Left lung (tissue), 14 donors: Measurements from ENCODE around the gene STOML1. TPM values are rescaled to one million over a fixed set of nuclear protein-coding genes. Genes with fewer than 3 reads are reported as not detected.
A peak's percentile ranks its signal among the peaks of the same experiment; 100 is the strongest.

Experiments
- ATAC-seq: fragments of 200-7000 bp; cut with Tn5 transposase; one replicate; pipeline ENCODE4 v1.9.1; 2020; ENCODE audit warnings: moderate library complexity
- DNase-seq, 4 donors: peaks; one replicate each; pipeline ENCODE4 v3.0.0-alpha.2; 2013 to 2020
- H3K27ac ChIP-seq, 2 donors: fragments of 200-600 bp; sonication (generic) in 1 of 2; one replicate each; pipeline versions ENCODE4 v1.5.0 to v1.8.0; 2020 to 2021
- H3K27me3 ChIP-seq, 2 donors: fragments of 200-600 bp; sonication (generic) in 1 of 2; one replicate each; pipeline versions ENCODE4 v1.5.0 to v1.8.0; 2020 to 2021
- H3K36me3 ChIP-seq, 2 donors: fragments of 200-600 bp; sonication (generic) in 1 of 2; one replicate each; pipeline versions ENCODE4 v1.5.0 to v1.8.0; 2020 to 2021
- H3K4me1 ChIP-seq, 2 donors: fragments of 200-600 bp; one replicate each; pipeline ENCODE4 v1.8.0; 2021
- H3K4me3 ChIP-seq, 2 donors: fragments of 200-600 bp; sonication (generic) in 1 of 2; one replicate each; pipeline versions ENCODE4 v1.5.0 to v1.8.0; 2020 to 2021; ENCODE audit warnings: mild to moderate bottlenecking in 1 of 2
- H3K9me3 ChIP-seq, 2 donors: fragments of 200-600 bp; sonication (generic) in 1 of 2; one replicate each; pipeline versions ENCODE4 v1.5.0 to v1.8.0; 2020 to 2021
- CTCF ChIP-seq, 2 donors: fragments of 200-600 bp; sonication (generic) in 1 of 2; IDR thresholded peaks; one replicate each; pipeline versions ENCODE4 v1.5.0 to v1.8.0; 2021; ENCODE audit warnings: antibody characterized with exemption in 2 of 2
- intact Hi-C, 2 donors: fragments of 100-400 bp; cut with DNase I; formaldehyde crosslinking; loops; one replicate each; pipeline versions ENCODE4 v1.11.2 to v1.14.2; 2022
- long read RNA-seq, 12 donors: library from polyadenylated mRNA in 2 of 12; unstranded in 2 of 12; transcript quantifications; one replicate each; pipeline ENCODE4 v2.0.0 and lab custom pipeline, GENCODE V29; 2019 to 2026
- polyA plus RNA-seq, 6 donors: library from polyadenylated mRNA; unstranded; fragments of 120-200 nt; gene quantifications; one replicate each; pipeline ENCODE4 v1.2.1, GENCODE V29; 2013; ENCODE audit not compliant: insufficient read length in 6 of 6
- total RNA-seq, 2 donors: library from RNA; stranded (reverse); fragmentation: NEBNext Ultra II Directional; extraction: Animal tissue kit (Norgen Biotek cat#: 25700); gene quantifications; one replicate each; pipeline ENCODE4 v1.2.1, GENCODE V29; 2021
- donor health status: DM: no; HTN: yes; CAD: no.
- donor health status: DM: no; HTN: no; CAD: no.

Gene STOML1
- 10 to 100 TPM; 20.0 to 29.3 TPM for total RNA-seq
- 10 to 100 TPM; 10.9 to 13.9 (median 12.8) TPM for polyA plus RNA-seq
- long read RNA-seq, donor 1, full-length matches to known transcripts = 5 of 5 reads
- long read RNA-seq, donor 1, partial matches to known transcripts = 0 of 5 reads
- long read RNA-seq, donor 1, other reads (novel, unspliced or antisense) = 0 of 5 reads
- long read RNA-seq, donor 2, full-length matches to known transcripts = 7 of 41 reads
- long read RNA-seq, donor 2, partial matches to known transcripts = 34 of 41 reads
- long read RNA-seq, donor 2, other reads (novel, unspliced or antisense) = 0 of 41 reads
- long read RNA-seq, donor 3 = 0 reads
- long read RNA-seq, donor 4, full-length matches to known transcripts = 8 of 11 reads
- long read RNA-seq, donor 4, partial matches to known transcripts = 0 of 11 reads
- long read RNA-seq, donor 4, other reads (novel, unspliced or antisense) = 3 of 11 reads
- long read RNA-seq, donor 5, full-length matches to known transcripts = 4 of 4 reads
- long read RNA-seq, donor 5, partial matches to known transcripts = 0 of 4 reads
- long read RNA-seq, donor 5, other reads (novel, unspliced or antisense) = 0 of 4 reads
- long read RNA-seq, donor 6, partial matches to known transcripts = 0 of 2 reads
- long read RNA-seq, donor 6, other reads (novel, unspliced or antisense) = 0 of 2 reads
- long read RNA-seq, donor 7, full-length matches to known transcripts = 4 of 4 reads
- long read RNA-seq, donor 7, partial matches to known transcripts = 0 of 4 reads
- long read RNA-seq, donor 7, other reads (novel, unspliced or antisense) = 0 of 4 reads
- long read RNA-seq, donor 8 = 0 reads
- long read RNA-seq, donor 9 = 0 reads
- long read RNA-seq, donor 10, full-length matches to known transcripts = 5 of 8 reads
- long read RNA-seq, donor 10, partial matches to known transcripts = 1 of 8 reads
- long read RNA-seq, donor 10, other reads (novel, unspliced or antisense) = 2 of 8 reads
- long read RNA-seq, donor 11 = 0 reads
- long read RNA-seq, donor 12, partial matches to known transcripts = 0 of 1 reads
- long read RNA-seq, donor 12, other reads (novel, unspliced or antisense) = 0 of 1 reads

- DNase-seq = peak; percentile 90 to 99 (median 94)
- peak; percentile 87 for ATAC-seq
- Histone ChIP-seq H3K9me3 (no peaks in the 10 kb centered on the region), H3K27ac (peak within 1 kb of the TSS; percentile 86 to 89), H3K36me3 (no peaks in the 10 kb centered on the region), H3K27me3 (no peaks in the 10 kb centered on the region), H3K4me1 (peaks cover 36 to 85% of the 10 kb centered on the region in 2 donors), H3K4me3 (peak within 1 kb of the TSS; percentile 93 to 96)
- peak; percentile 90 to 98 for TF ChIP-seq CTCF (IDR thresholded peaks at IDR 0.05)
- intact Hi-C loops = no loop called here
Observed at GRCh38 chr15:73991726-73992593, at the start of gene STOML1. STOML1 (minus strand) TSS chr15:73992295; CDS start chr15:73992223, 72 bp downstream.

- DNase-seq (no peak), ATAC-seq (no peak)
- H3K36me3 ChIP-seq = peaks cover 0 to 72% of the 10 kb centered on the region in 2 donors
- intact Hi-C loops = no loop called here
- peak overlapping the region; percentile 44 to 66 for H3K27ac ChIP-seq
- peaks cover 14 to 25% of the 10 kb centered on the region in 2 donors for H3K4me1 ChIP-seq
- no peaks in the 10 kb centered on the region for H3K9me3 ChIP-seq
- H3K27me3 ChIP-seq = no peaks in the 10 kb centered on the region
- no peak for TF ChIP-seq CTCF (IDR thresholded peaks at IDR 0.05)
- H3K4me3 ChIP-seq = no peak overlapping the region
Observed at GRCh38 chr15:74041311-74041756, 49.2 kb upstream of the STOML1 start.

GRCh38 chr15:74040109-74040850 is 48.2 kb upstream of the STOML1 start:
- no peak overlapping the region for H3K4me3 ChIP-seq
- ATAC-seq = peak; percentile 2
- H3K27ac ChIP-seq = peak overlapping the region; percentile 44 to 66
- peaks cover 0 to 82% of the 10 kb centered on the region in 2 donors for H3K36me3 ChIP-seq
- DNase-seq = peak in 1 of 4 donors; percentile 64
- no peaks in the 10 kb centered on the region for H3K27me3 ChIP-seq
- H3K4me1 ChIP-seq = peaks cover 14 to 25% of the 10 kb centered on the region in 2 donors
- H3K9me3 ChIP-seq = no peaks in the 10 kb centered on the region
- no peak for TF ChIP-seq CTCF (IDR thresholded peaks at IDR 0.05)
- intact Hi-C loops = no loop called here

- peaks cover 0 to 82% of the 10 kb centered on the region in 2 donors for H3K36me3 ChIP-seq
- no peaks in the 10 kb centered on the region for H3K9me3 ChIP-seq
- no peaks in the 10 kb centered on the region for H3K27me3 ChIP-seq
- H3K4me1 ChIP-seq = peaks cover 14 to 25% of the 10 kb centered on the region in 2 donors
- intact Hi-C loops = no loop called here
- DNase-seq = no peak
- H3K4me3 ChIP-seq = no peak overlapping the region
- peak overlapping the region in 1 of 2 donors; percentile 2 for H3K27ac ChIP-seq
- TF ChIP-seq CTCF (IDR thresholded peaks at IDR 0.05) = no peak
- ATAC-seq = no peak
Observed at GRCh38 chr15:74039656-74040010, 47.5 kb upstream of the STOML1 start.
